SK-N-MC (cell line): Measurements from ENCODE around the gene SYTL1.

ENCODE experiments used
- FOXP2 ChIP-seq: optimal IDR thresholded peaks from 2 replicates; pipeline ENCODE3; 2011; ENCODE audit warnings: mild to moderate bottlenecking, moderate library complexity; ENCODE audit not compliant: insufficient read depth; ENCODE audit errors: extremely low read length, control extremely low read depth
- POLR2AphosphoS5 ChIP-seq: IDR thresholded peaks from 2 replicates; pipeline ENCODE4 v1.6.1; 2012; ENCODE audit warnings: mild to moderate bottlenecking, low read depth, low read length, borderline replicate concordance

DNA sequence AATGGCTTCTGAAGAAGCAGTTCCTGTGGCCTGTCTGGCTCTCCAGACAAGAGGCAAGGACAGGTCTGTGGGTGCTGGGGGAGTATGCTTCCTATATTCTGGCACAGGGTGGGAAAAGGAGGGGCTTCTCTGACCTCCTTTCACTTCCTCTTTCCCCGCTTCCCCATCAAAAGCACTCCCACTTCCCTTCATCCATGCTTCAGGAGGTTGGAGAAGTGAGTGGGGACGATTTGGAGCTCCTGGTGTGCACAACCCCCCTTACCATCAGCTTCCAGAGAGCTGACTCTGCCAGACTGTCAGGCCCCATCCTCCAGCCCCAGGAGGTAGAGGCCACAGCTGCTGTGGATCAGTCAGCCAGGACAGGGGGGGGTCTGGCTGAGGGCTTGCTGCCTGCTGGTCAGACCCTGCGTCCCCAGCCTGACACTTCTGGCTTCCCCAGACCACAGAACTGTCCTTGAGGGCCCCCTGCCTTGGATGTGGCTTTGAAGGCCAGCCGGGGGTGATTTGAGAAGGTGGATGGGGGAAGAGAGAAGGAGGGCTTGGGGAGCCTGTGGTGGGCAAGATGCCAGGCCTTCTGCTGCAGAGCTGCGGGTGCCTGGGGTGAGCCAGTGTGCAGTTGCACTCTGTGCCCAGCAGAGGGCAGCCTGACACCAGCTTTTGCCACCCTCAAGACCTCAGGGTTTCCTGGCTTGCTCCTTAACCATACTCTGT, 41.3 kb upstream of the SYTL1 start:
- no peak for TF ChIP-seq POLR2AphosphoS5
- no peak for TF ChIP-seq FOXP2
